Measurements from ENCODE around the gene ZC3H11A. TPM values are rescaled to one million over a fixed set of nuclear protein-coding genes. Genes with fewer than 3 reads are reported as not detected.

Gene ZC3H11A
- polyA plus RNA-seq, 1 of the 3 experiments (the other 2 are of a cell fraction): 38.0 TPM

GRCh38 chr1:203799157-203799556 is 3.7 kb downstream of the ZC3H11A start:
- Histone ChIP-seq H3K27me3 (ENCODE audit: insufficient read depth) (no peaks in the 10 kb centered on the region), H3K36me3 (replicated peaks in 1 of 2; ENCODE audit: control insufficient read depth in 1 of 2, insufficient read depth in 2 of 2, low read length in 1 of 2) (peaks cover 45 to 60% of the 10 kb centered on the region in 2 experiments), H3F3A (replicated peaks; ENCODE audit: insufficient read depth) (peaks cover 5% of the 10 kb centered on the region), H3K9ac (no peak overlapping the region), H3K9me3 (no peaks in the 10 kb centered on the region), H3K4me1 (ENCODE audit: control insufficient read depth in 1 of 2, insufficient read depth in 2 of 2, low read depth in 1 of 2, low read length in 1 of 2) (peaks cover 27 to 33% of the 10 kb centered on the region in 2 experiments; a peak in 3 of 4 replicates), H3K4me3 (ENCODE audit: low read depth in 2 of 2, low read length in 1 of 2) (no peak overlapping the region), H4K20me1 (ENCODE audit: insufficient read depth) (peaks cover 79% of the 10 kb centered on the region), H2AFZ (ENCODE audit: low read depth) (no peak overlapping the region), H3K27ac (ENCODE audit: low read depth in 2 of 2, low read length in 1 of 2) (no peak overlapping the region), H3K79me2 (ENCODE audit: insufficient read depth) (peaks cover 83% of the 10 kb centered on the region), H3K4me2 (no peak overlapping the region), H3K9me2 (no peaks in the 10 kb centered on the region)
- TF ChIP-seq NRF1 (IDR thresholded peaks at IDR 0.05; ENCODE audit: low read depth, low read length): no peak
- TF ChIP-seq IRF3 (IDR thresholded peaks at IDR 0.05; ENCODE audit: low read depth, low read length): no peak
- TF ChIP-seq RXRA (IDR thresholded peaks at IDR 0.05; ENCODE audit: borderline replicate concordance, low read depth): no peak
- TF ChIP-seq, protein P1, sequence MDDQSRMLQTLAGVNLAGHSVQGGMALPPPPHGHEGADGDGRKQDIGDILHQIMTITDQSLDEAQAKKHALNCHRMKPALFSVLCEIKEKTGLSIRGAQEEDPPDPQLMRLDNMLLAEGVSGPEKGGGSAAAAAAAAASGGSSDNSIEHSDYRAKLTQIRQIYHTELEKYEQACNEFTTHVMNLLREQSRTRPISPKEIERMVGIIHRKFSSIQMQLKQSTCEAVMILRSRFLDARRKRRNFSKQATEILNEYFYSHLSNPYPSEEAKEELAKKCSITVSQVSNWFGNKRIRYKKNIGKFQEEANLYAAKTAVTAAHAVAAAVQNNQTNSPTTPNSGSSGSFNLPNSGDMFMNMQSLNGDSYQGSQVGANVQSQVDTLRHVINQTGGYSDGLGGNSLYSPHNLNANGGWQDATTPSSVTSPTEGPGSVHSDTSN (IDR thresholded peaks at IDR 0.05): no peak
- ChIA-PET CTCF (no interaction called here), POLR2A (no interaction called here)
- DNase-seq: no peak
- WGBS (ENCODE audit: low lambda C conversion rate): 94% methylated on average over 4 of the region's 4 CpGs

DNA sequence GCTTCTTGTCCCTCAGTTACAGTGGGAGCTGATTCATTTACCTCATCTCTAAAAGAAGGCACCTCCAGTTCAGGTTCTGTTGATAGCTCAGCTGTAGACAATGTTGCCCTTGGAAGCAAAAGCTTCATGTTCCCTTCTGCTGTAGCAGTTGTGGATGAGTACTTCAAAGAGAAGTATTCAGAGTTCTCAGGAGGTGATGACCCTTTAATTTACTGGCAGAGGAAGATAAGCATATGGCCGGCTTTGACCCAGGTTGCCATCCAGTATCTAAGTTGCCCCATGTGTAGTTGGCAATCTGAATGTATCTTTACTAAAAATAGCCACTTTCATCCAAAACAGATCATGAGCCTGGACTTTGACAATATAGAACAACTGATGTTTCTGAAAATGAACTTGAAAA is 4.5 kb downstream of the ZC3H11A start:
- Histone ChIP-seq H3F3A (replicated peaks; ENCODE audit: insufficient read depth) (peaks cover 7% of the 10 kb centered on the region), H3K36me3 (replicated peaks in 1 of 2; ENCODE audit: control insufficient read depth in 1 of 2, insufficient read depth in 2 of 2, low read length in 1 of 2) (peaks cover 45 to 68% of the 10 kb centered on the region in 2 experiments), H3K4me2 (0 out of 2 replicates have a peak overlapping the region, but pooled peaks have one; percentile 17), H4K20me1 (ENCODE audit: insufficient read depth) (peaks cover 87% of the 10 kb centered on the region), H3K27me3 (ENCODE audit: insufficient read depth) (no peaks in the 10 kb centered on the region), H3K9me2 (no peaks in the 10 kb centered on the region), H3K9ac (no peak overlapping the region), H3K4me1 (ENCODE audit: control insufficient read depth in 1 of 2, insufficient read depth in 2 of 2, low read depth in 1 of 2, low read length in 1 of 2) (peaks cover 27 to 33% of the 10 kb centered on the region in 2 experiments; a peak in 3 of 4 replicates), H3K9me3 (no peaks in the 10 kb centered on the region), H3K4me3 (ENCODE audit: low read depth in 2 of 2, low read length in 1 of 2) (no peak overlapping the region), H2AFZ (ENCODE audit: low read depth) (no peak overlapping the region), H3K27ac (ENCODE audit: low read depth in 2 of 2, low read length in 1 of 2) (no peak overlapping the region; a peak in 1 of 4 replicates), H3K79me2 (ENCODE audit: insufficient read depth) (peaks cover 91% of the 10 kb centered on the region)
- no peak for DNase-seq
- WGBS (ENCODE audit: low lambda C conversion rate): 82% methylated on average over 1 of the region's 1 CpG
- CTCF ChIA-PET: interaction anchor here (1.3 kb wide), 1 partner anchor 98 kb away, joined by 5 read pairs; no protein-coding TSS in a partner anchor
- POLR2A ChIA-PET: no interaction called here
- TF ChIP-seq TCF12 (IDR thresholded peaks at IDR 0.05): no peak
- TF ChIP-seq RXRA (IDR thresholded peaks at IDR 0.05; ENCODE audit: borderline replicate concordance, low read depth): no peak
- TF ChIP-seq, protein P2, sequence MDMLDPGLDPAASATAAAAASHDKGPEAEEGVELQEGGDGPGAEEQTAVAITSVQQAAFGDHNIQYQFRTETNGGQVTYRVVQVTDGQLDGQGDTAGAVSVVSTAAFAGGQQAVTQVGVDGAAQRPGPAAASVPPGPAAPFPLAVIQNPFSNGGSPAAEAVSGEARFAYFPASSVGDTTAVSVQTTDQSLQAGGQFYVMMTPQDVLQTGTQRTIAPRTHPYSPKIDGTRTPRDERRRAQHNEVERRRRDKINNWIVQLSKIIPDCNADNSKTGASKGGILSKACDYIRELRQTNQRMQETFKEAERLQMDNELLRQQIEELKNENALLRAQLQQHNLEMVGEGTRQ (IDR thresholded peaks at IDR 0.05; ENCODE audit: borderline replicate concordance, low read depth, low read length): no peak
- no peak for TF ChIP-seq NRF1 (IDR thresholded peaks at IDR 0.05; ENCODE audit: low read depth, low read length)

GRCh38 chr1:203805689-203806088 is 10.3 kb downstream of the ZC3H11A start:
- no peak overlapping the region for H3K4me2 ChIP-seq
- H3F3A ChIP-seq (replicated peaks; ENCODE audit: insufficient read depth): peaks cover 31% of the 10 kb centered on the region
- H4K20me1 ChIP-seq (ENCODE audit: insufficient read depth): peaks cover 99% of the 10 kb centered on the region
- no peak for TF ChIP-seq NFIC (IDR thresholded peaks at IDR 0.05; ENCODE audit: borderline replicate concordance)
- TF ChIP-seq, protein P1 (IDR thresholded peaks at IDR 0.05): no peak
- TF ChIP-seq, protein P3, sequence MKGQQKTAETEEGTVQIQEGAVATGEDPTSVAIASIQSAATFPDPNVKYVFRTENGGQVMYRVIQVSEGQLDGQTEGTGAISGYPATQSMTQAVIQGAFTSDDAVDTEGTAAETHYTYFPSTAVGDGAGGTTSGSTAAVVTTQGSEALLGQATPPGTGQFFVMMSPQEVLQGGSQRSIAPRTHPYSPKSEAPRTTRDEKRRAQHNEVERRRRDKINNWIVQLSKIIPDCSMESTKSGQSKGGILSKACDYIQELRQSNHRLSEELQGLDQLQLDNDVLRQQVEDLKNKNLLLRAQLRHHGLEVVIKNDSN (IDR thresholded peaks at IDR 0.05; ENCODE audit: borderline replicate concordance, low read depth): no peak
- TF ChIP-seq SMC3 (IDR thresholded peaks at IDR 0.05; ENCODE audit: low read depth, low read length): no peak
- TF ChIP-seq SIN3A (IDR thresholded peaks at IDR 0.05; ENCODE audit: borderline replicate concordance, low read depth, low read length): no peak
- TF ChIP-seq, protein P4, sequence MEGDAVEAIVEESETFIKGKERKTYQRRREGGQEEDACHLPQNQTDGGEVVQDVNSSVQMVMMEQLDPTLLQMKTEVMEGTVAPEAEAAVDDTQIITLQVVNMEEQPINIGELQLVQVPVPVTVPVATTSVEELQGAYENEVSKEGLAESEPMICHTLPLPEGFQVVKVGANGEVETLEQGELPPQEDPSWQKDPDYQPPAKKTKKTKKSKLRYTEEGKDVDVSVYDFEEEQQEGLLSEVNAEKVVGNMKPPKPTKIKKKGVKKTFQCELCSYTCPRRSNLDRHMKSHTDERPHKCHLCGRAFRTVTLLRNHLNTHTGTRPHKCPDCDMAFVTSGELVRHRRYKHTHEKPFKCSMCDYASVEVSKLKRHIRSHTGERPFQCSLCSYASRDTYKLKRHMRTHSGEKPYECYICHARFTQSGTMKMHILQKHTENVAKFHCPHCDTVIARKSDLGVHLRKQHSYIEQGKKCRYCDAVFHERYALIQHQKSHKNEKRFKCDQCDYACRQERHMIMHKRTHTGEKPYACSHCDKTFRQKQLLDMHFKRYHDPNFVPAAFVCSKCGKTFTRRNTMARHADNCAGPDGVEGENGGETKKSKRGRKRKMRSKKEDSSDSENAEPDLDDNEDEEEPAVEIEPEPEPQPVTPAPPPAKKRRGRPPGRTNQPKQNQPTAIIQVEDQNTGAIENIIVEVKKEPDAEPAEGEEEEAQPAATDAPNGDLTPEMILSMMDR (IDR thresholded peaks at IDR 0.05): no peak
- TF ChIP-seq POLR2AphosphoS5 (IDR thresholded peaks at IDR 0.05; ENCODE audit: low read depth, low read length): no peak
- no peak overlapping the region for H3K9ac ChIP-seq
- peaks cover 21 to 74% of the 10 kb centered on the region in 2 experiments for H3K36me3 ChIP-seq (replicated peaks in 1 of 2; ENCODE audit: control insufficient read depth in 1 of 2, insufficient read depth in 2 of 2, low read length in 1 of 2)
- no peaks in the 10 kb centered on the region for H3K9me3 ChIP-seq
- peaks cover 100% of the 10 kb centered on the region for H3K79me2 ChIP-seq (ENCODE audit: insufficient read depth)
- no peak overlapping the region for H3K27ac ChIP-seq (ENCODE audit: low read depth in 2 of 2, low read length in 1 of 2)
- peaks cover 0 to 16% of the 10 kb centered on the region in 2 experiments; a peak in 3 of 4 replicates for H3K4me1 ChIP-seq (ENCODE audit: control insufficient read depth in 1 of 2, insufficient read depth in 2 of 2, low read depth in 1 of 2, low read length in 1 of 2)
- no peaks in the 10 kb centered on the region for H3K9me2 ChIP-seq
- DNase-seq: no peak
- no peak overlapping the region for H3K4me3 ChIP-seq (ENCODE audit: low read depth in 2 of 2, low read length in 1 of 2)
- WGBS (ENCODE audit: low lambda C conversion rate): 92% methylated on average over 7 of the region's 7 CpGs
- CTCF ChIA-PET: no interaction called here
- no peak overlapping the region for H2AFZ ChIP-seq (ENCODE audit: low read depth)
- H3K27me3 ChIP-seq (ENCODE audit: insufficient read depth): no peaks in the 10 kb centered on the region
- POLR2A ChIA-PET: no interaction called here

All from SK-N-SH (cell line).